OCI-LY7 (cell line): ENCODE results near the gene MAP2K5. TPM values are rescaled to one million over a fixed set of nuclear protein-coding genes. Genes with fewer than 3 reads are reported as not detected.
A peak's percentile ranks its signal among the peaks of the same experiment; 100 is the strongest.

Experiments used
- BruUV-seq: library from RNA; stranded (reverse); fragments of 400-500 nt; replicated peaks from 2 replicates; lab custom pipeline; 2021; lab: Mats Ljungman, UMichigan
- CTCF ChIA-PET: fragments of 300-600 bp; sonication (Branson Sonifier 250); formaldehyde crosslinking; loops from one replicate; lab custom pipeline; 2022; ENCODE audit warnings: antibody characterized with exemption; ENCODE audit not compliant: unreplicated experiment; lab: Charles Lee
- POLR2A ChIA-PET: fragments of 300-600 bp; sonication (Branson Sonifier 250); formaldehyde crosslinking; loops from one replicate; lab custom pipeline; 2022; ENCODE audit warnings: antibody characterized with exemption; lab: Charles Lee
- DNase-seq: peaks from one replicate; pipeline ENCODE4 v3.0.0-alpha.2; 2015; ENCODE audit warnings: low spot score
- H2AFZ ChIP-seq: fragments of 200-600 bp; sonication (generic), shearing (Covaris generic); 2 replicates; pipeline ENCODE4 v1.6.1; 2014; ENCODE audit warnings: mild to moderate bottlenecking, antibody characterized with exemption, low read length, moderate library complexity
- H3K27ac ChIP-seq: fragments of 200-600 bp; sonication (generic); 2 replicates; pipeline ENCODE4 v1.5.1; 2014; ENCODE audit warnings: mixed run types, low read depth, mild to moderate bottlenecking, moderate library complexity, low read length, inconsistent platforms; ENCODE audit not compliant: poor library complexity, severe bottlenecking
- H3K36me3 ChIP-seq: fragments of 200-600 bp; sonication (generic); 2 replicates; pipeline ENCODE4 v1.6.1; 2014; ENCODE audit warnings: mild to moderate bottlenecking, antibody characterized with exemption, low read length, moderate library complexity, mixed read lengths; ENCODE audit not compliant: insufficient read depth
- H3K4me1 ChIP-seq: fragments of 200-600 bp; sonication (generic); 2 replicates; pipeline ENCODE4 v1.5.1; 2014; ENCODE audit warnings: mild to moderate bottlenecking, low read length; ENCODE audit not compliant: insufficient read depth, poor library complexity, severe bottlenecking
- H3K4me2 ChIP-seq: fragments of 200-600 bp; sonication (generic); 2 replicates; pipeline ENCODE4 v1.6.1; 2014; ENCODE audit warnings: mild to moderate bottlenecking, low read length
- H3K4me3 ChIP-seq: fragments of 200-600 bp; sonication (generic); 2 replicates; pipeline ENCODE4 v1.5.1; 2014; ENCODE audit warnings: mild to moderate bottlenecking, low read depth, low read length; ENCODE audit not compliant: poor library complexity, severe bottlenecking
- H3K79me2 ChIP-seq: fragments of 200-600 bp; sonication (generic); 2 replicates; pipeline ENCODE4 v1.6.1; 2016; ENCODE audit warnings: low read depth, mild to moderate bottlenecking, low read length, moderate library complexity, mixed read lengths; ENCODE audit not compliant: insufficient read depth
- H3K9me2 ChIP-seq: fragments of 200-600 bp; sonication (generic); 2 replicates; pipeline ENCODE4 v1.6.1; 2016; ENCODE audit warnings: mild to moderate bottlenecking, low read length, mixed read lengths; ENCODE audit not compliant: insufficient read depth
- H3K9me3 ChIP-seq: fragments of 200-600 bp; sonication (generic); 2 replicates; pipeline ENCODE4 v1.6.1; 2014; ENCODE audit warnings: mild to moderate bottlenecking, mixed run types, low read length, mixed read lengths
- H4K20me1 ChIP-seq: fragments of 200-600 bp; sonication (generic); 2 replicates; pipeline ENCODE4 v1.6.1; 2014; ENCODE audit warnings: mild to moderate bottlenecking, antibody characterized with exemption, low read length, moderate library complexity, mixed read lengths; ENCODE audit not compliant: insufficient read depth
- EZH2phosphoT487 ChIP-seq: fragments of 200-600 bp; sonication (generic); IDR thresholded peaks from 2 replicates; pipeline ENCODE4 v1.6.1; 2018; ENCODE audit warnings: low read depth, borderline replicate concordance, mild to moderate bottlenecking, mixed run types, antibody characterized with exemption, low read length, moderate library complexity, mixed read lengths
- intact Hi-C: fragments of 100-400 bp; cut with micrococcal nuclease; formaldehyde crosslinking; loops from one replicate; pipeline ENCODE4 v1.10.0; 2022; ENCODE audit not compliant: unreplicated experiment
- total RNA-seq, 2 experiments: library from RNA; depleted of rRNA in 1 of 2; stranded (reverse); fragments of >200 nt in 1 of 2; shearing (Covaris generic) in 1 of 2; gene quantifications; 2 replicates each; pipeline ENCODE4 v1.2.3, GENCODE V29; 2014 to 2022
- TF ChIP-seq, protein P1 (sequence below): fragments of 200-600 bp; sonication (generic); conservative IDR thresholded peaks from 2 replicates; pipeline ENCODE4 v1.5.1; 2014; ENCODE audit warnings: mild to moderate bottlenecking, antibody characterized with exemption, low read length, moderate library complexity, mixed read lengths

Gene MAP2K5
- total RNA-seq, 2 experiments from 2014 or later = 10.2 to 35.0 TPM

DNA sequence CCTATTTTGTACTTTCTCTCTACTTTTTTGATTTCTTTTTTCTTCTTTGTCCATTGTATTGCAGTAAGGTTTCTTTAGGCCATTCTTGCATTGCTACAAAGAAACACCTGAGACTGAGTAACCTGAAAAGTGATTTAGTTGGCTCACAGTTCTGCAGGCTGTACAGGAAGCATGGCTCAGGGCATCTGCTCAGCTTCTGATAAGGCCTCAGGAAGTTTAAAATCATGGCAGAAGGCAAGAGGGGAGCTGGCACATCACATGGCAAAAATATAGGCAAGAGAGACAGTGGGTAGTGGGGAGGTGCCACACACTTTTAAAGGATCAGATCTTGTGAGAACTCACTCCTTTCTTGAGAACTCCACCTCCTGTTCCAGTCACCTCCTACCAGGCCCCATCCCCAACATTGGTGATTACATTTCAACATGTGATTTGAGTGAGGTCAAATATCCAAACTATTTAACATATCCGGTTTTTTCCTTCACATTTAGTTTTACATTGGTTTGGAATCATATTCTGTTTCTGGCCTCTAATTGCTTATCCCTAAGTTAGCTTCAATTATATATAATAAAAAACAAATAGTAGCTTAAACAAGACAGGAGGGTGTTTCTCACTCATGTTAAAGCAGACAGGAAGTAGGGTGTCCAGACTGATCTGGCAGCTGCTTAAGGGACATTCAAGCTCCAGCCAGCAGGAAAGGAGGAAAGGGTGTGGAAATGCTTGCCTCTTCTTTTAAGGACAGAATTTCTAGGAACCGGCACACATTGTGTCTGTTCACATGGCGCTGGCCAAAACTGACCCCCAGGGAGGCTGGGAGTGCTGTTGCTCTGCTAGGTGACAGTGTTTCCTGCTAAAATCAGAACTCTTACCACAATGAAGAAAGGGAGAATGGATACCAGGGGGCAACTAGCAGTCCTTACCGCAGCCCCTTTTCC lies 254.0 kb downstream of the MAP2K5 start:
- TF ChIP-seq, protein P1, sequence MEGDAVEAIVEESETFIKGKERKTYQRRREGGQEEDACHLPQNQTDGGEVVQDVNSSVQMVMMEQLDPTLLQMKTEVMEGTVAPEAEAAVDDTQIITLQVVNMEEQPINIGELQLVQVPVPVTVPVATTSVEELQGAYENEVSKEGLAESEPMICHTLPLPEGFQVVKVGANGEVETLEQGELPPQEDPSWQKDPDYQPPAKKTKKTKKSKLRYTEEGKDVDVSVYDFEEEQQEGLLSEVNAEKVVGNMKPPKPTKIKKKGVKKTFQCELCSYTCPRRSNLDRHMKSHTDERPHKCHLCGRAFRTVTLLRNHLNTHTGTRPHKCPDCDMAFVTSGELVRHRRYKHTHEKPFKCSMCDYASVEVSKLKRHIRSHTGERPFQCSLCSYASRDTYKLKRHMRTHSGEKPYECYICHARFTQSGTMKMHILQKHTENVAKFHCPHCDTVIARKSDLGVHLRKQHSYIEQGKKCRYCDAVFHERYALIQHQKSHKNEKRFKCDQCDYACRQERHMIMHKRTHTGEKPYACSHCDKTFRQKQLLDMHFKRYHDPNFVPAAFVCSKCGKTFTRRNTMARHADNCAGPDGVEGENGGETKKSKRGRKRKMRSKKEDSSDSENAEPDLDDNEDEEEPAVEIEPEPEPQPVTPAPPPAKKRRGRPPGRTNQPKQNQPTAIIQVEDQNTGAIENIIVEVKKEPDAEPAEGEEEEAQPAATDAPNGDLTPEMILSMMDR = no peak
- TF ChIP-seq EZH2phosphoT487 = no peak
- peaks cover 37% of the 10 kb centered on the region for H3K4me1 ChIP-seq
- intact Hi-C loops = no loop called here
- peak overlapping the region; percentile 30 for H3K4me2 ChIP-seq
- no peaks in the 10 kb centered on the region for H3K9me2 ChIP-seq
- POLR2A ChIA-PET = interaction anchor here (1.0 to 2.0 kb wide), 2 partner anchors 11 kb away, joined by 3 to 8 read pairs; no protein-coding TSS in a partner anchor
- peak overlapping the region; percentile 45 for H3K27ac ChIP-seq
- BruUV-seq = no TSS peak
- H3K79me2 ChIP-seq = no peaks in the 10 kb centered on the region
- H2AFZ ChIP-seq = 0 out of 2 replicates have a peak overlapping the region, but pooled peaks have one; percentile 34
- no peaks in the 10 kb centered on the region for H4K20me1 ChIP-seq
- H3K4me3 ChIP-seq = no peak overlapping the region
- DNase-seq = peak; percentile 46
- H3K9me3 ChIP-seq = peaks cover 14% of the 10 kb centered on the region
- CTCF ChIA-PET = interaction anchor here (1.0 kb wide), 1 partner anchor 12 kb away, joined by 3 read pairs; no protein-coding TSS in a partner anchor
- peaks cover 11% of the 10 kb centered on the region for H3K36me3 ChIP-seq

DNA sequence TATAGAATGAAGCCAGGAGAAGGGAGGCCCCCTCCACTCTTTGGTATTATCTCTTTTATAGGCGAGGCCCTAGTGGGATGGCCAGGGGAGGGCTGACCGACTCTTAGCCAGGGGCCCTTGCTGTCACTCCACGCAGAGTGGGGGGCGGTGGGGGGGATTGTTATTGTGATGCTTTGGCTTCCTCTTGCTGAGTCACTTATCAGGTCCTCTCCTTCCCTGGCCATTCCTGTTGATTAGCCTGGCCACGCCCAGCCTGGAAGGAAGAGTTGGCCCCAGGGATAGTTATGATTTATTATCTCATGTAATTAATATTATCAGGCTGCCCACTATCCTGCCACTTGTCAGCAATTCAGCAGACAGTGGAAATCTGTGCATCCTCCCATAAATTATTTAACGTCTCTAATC lies 257.3 kb downstream of the MAP2K5 start:
- H2AFZ ChIP-seq = no peak overlapping the region
- H3K79me2 ChIP-seq = no peaks in the 10 kb centered on the region
- intact Hi-C loops = no loop called here
- no peaks in the 10 kb centered on the region for H3K9me2 ChIP-seq
- ChIA-PET CTCF (no interaction called here), POLR2A (interaction anchor here (0.5 to 1.1 kb wide), 2 partner anchors 10 to 16 kb away, joined by 3 to 4 read pairs; no protein-coding TSS in a partner anchor)
- no peaks in the 10 kb centered on the region for H4K20me1 ChIP-seq
- no TSS peak for BruUV-seq
- peak overlapping the region; percentile 27 for H3K27ac ChIP-seq
- peaks cover 57% of the 10 kb centered on the region for H3K4me1 ChIP-seq
- no peak overlapping the region for H3K4me3 ChIP-seq
- no peak overlapping the region for H3K4me2 ChIP-seq
- peaks cover 10% of the 10 kb centered on the region for H3K9me3 ChIP-seq
- H3K36me3 ChIP-seq = peaks cover 9% of the 10 kb centered on the region
- no peak for TF ChIP-seq EZH2phosphoT487
- TF ChIP-seq, protein P1 = no peak
- DNase-seq = no peak

DNA sequence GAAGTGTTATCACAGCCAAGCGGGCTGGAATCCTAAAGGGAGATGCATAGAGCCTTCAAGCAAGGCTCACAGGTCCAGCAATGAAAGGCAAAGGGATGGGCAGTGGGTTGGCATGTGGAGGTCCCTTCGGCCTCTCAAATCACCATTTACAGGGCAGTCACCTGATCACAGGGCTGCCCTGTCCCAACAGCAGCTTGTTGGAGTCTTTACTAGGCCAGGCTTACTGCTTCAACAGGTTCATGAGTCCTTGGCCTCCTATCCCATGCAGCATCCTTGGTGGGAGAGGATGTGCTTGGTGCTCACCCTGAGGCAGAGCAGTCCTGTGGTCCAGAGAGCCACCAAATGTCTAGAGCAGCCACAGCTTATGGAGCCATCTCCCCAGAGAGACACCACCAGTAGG lies 258.6 kb downstream of the MAP2K5 start:
- Histone ChIP-seq H3K4me3 (no peak overlapping the region), H4K20me1 (no peaks in the 10 kb centered on the region), H3K27ac (no peak overlapping the region), H3K36me3 (no peaks in the 10 kb centered on the region), H3K4me2 (no peak overlapping the region), H3K4me1 (peaks cover 63% of the 10 kb centered on the region), H3K9me2 (no peaks in the 10 kb centered on the region), H3K9me3 (no peaks in the 10 kb centered on the region), H3K79me2 (no peaks in the 10 kb centered on the region), H2AFZ (no peak overlapping the region)
- ChIA-PET POLR2A (no interaction called here), CTCF (no interaction called here)
- no peak for TF ChIP-seq EZH2phosphoT487
- TF ChIP-seq, protein P1 = no peak
- DNase-seq = no peak
- intact Hi-C loops = no loop called here
- no TSS peak for BruUV-seq
